NCI-H128 (cell line): ENCODE measurements around the gene GPR17.

Experiments used
- DNase-seq: peaks from one replicate; lab custom pipeline; 2025; ENCODE audit not compliant: unreplicated experiment; lab: John Stamatoyannopoulos, UW

GPR17 gene

GRCh38 chr2:127614246-127614645 lies 31.7 kb upstream of the GPR17 start:
- DNase-seq = no peak

DNA sequence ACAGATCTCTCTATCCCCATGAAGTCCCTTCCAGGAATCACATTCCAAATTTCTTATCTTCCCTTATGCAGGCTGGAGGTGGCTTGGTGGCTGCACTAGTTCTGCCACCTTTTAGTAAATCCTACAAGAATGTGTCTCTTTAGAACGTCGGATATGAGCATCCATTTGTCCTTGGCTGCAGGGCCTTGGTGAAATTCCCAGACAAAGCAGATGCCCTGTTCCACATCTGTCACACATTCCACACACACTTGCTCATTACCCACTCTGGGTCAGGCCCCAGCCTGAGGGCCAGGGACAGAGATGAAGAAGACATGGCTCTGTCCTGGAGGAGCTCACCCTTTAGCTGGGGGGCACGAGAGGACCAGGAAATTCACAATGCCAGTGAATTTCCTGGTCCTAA lies 31.2 kb upstream of the GPR17 start:
- DNase-seq = no peak

DNA sequence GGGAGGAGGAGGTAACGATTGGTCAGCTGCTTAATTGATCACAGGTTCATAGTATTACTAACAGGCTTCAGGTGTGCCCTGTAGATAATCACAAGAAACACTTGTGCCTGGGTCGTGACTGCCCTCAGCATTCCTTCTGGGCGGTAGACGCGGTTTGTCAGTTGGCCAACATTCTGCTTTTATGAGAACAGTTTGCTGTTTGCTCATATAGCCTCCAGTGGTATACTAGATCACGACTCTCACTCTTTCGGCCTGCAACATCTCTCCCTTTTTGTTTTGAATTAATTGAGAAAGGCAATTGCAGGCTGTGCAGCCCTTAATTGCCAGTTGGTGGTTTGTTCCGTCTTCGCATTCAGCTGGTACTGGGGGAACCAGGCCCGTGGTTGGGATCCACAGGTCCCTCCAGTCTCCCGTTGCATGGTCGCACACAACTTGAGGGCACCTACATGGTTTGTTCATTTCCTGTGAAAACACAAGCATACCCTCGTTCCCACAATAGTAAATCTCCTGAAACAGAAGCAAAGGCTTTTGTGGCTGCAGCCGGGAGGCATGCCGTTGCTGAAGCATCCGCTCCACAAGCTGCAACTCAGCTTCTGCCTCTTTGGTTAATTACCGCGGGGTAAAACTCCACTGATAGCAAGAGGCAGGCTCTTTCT lies 30.3 kb upstream of the GPR17 start:
- DNase-seq = no peak

GRCh38 chr2:127618551-127619202 lies 27.3 kb upstream of the GPR17 start:
- DNase-seq = no peak

DNA sequence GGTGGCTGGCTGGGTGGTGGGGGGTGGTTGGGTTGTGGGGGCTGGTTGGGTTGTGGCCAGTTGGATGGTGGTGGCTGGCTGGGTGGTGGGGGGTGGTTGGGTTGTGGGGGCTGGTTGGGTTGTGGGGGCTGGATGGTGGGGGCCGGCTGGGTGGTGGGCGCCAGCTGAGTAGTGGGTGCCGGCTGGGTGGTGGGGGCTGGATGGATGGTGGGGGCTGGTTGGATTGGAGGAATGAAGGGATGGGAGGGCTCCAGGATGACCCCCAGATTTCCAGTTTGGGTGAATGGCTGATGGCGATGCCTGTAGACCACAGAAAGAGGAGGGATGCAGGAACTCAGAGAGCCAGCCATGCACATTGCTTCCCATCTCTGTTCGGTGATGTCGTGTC lies 26.8 kb upstream of the GPR17 start:
- no peak for DNase-seq

DNA sequence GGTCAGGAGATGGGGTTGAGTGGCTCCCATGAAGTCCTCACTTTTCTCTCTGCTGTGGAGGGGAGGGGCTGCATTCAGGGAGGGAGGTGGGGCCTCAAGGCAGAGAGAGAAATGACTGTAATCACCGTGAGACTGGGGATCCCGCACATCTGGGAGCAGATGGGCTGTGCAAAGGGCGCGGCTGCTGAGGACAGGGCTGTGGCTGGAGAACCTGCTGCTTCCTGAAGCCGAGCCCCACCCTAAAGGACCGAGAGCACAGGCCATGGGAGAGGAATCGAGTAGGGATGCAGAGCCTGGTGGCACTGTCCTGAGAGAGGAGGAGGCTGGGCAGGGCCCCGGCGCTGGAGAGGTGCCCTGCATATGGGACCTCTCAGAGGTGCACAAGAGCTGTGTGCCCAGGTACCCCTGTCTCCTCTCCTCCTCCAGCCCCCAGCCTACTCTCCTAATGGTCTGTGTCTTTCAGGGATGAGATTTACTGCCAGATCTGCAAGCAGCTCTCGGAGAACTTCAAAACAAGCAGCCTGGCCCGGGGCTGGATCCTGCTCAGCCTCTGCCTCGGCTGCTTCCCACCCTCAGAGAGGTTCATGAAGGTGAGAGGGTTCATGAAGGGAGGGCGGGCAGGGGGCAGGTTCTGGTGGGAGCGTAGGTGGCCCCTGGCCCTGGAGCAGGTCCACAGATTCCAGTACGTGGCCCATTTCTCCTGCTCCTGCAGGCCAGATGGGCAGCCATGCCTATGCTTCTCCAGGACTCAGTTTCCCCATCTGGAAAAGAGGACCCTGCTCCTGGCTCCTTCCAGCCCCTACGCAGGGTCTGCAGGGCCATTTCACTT lies 25.9 kb upstream of the GPR17 start:
- no peak for DNase-seq

- DNase-seq = no peak
These were observed 25.1 kb upstream of the GPR17 start for GRCh38 chr2:127620866-127621265.

DNA sequence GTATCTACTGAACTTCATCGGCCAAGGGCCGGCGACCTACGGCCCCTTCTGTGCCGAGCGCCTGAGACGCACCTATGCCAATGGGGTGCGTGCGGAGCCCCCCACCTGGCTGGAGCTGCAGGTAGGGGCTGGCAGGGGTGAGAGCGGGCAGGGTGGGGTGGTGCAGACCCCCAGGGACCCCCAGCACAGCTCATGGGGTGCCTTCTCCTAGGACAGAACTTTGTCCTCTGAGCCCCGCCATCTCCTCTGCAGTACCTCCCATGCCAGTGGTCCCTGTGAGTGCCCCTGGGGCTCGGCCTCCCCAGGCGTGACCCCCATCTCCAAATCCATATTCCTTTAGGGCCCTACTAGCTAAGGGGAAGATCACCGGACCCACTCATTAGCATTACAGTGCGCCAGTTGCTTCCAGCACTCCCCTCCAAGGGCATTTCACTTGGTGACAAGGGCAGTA lies 23.9 kb upstream of the GPR17 start:
- no peak for DNase-seq

GRCh38 chr2:127622561-127623387 lies 23.2 kb upstream of the GPR17 start:
- no peak for DNase-seq

DNA sequence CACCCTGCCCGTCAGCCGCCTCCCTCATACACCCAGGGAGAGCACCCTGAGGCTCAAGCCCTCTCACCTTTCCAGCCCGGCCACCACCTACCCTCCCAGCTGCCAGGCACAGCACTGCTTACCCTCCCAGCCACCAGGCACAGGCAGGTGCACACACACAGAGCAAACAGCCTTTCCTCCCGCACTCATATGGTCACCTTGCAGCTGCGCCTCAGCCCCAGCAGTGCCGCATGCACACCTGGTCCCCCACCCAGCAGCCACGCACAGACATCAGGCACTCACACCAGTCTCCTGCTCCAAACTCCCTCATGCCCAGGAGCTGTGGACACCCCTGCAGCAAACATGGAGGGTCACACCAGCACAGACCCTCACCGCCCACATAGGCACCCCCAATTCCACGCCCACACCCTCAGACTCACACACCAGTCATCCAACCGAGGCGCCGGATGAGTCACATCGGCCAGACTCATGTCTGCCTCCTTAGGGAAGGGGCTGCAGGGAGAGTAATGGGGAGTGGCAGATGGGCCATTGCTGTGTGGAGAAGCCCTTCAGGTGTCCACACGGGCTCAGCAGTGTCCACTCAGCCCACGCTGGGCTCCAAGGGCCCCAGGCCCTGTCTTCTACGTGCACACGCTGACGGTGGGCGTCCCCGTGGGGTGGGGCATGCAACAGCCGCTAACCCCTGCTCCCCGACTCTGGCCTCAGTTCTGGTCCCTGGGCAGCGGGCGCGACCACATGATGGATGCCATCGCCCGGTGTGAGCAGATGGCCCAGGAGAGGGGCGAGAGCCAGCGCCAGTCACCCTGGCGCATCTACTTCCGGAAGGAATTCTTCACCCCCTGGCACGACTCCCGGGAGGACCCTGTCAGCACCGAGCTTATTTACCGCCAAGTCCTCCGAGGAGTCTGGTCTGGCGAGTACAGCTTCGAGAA lies 22.3 kb upstream of the GPR17 start:
- DNase-seq = no peak

GRCh38 chr2:127624320-127624755 lies 21.6 kb upstream of the GPR17 start:
- DNase-seq = no peak

- no peak for DNase-seq
These were observed 21.0 kb upstream of the GPR17 start for GRCh38 chr2:127624756-127625571.

DNA sequence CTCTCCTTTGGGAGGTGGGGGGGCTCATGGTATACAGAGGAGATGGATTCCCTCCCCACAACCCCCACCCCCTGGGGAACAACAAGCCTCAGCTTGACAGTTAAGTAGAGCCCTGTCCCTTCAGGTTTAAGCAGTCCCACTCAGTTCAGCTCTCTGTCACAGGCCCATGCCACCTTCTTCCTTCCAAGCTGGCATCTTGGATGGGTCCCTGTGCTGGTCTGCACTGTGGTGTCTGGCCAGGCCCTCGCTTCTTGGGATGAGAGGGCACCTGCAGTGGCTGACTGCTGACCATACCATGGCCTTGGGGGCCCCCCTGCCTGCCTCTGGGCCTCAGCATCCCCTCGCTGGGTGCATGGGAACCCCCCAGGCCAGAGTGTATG lies 20.4 kb upstream of the GPR17 start:
- DNase-seq = no peak

GRCh38 chr2:127626175-127626574 lies 19.8 kb upstream of the GPR17 start:
- DNase-seq = no peak

DNA sequence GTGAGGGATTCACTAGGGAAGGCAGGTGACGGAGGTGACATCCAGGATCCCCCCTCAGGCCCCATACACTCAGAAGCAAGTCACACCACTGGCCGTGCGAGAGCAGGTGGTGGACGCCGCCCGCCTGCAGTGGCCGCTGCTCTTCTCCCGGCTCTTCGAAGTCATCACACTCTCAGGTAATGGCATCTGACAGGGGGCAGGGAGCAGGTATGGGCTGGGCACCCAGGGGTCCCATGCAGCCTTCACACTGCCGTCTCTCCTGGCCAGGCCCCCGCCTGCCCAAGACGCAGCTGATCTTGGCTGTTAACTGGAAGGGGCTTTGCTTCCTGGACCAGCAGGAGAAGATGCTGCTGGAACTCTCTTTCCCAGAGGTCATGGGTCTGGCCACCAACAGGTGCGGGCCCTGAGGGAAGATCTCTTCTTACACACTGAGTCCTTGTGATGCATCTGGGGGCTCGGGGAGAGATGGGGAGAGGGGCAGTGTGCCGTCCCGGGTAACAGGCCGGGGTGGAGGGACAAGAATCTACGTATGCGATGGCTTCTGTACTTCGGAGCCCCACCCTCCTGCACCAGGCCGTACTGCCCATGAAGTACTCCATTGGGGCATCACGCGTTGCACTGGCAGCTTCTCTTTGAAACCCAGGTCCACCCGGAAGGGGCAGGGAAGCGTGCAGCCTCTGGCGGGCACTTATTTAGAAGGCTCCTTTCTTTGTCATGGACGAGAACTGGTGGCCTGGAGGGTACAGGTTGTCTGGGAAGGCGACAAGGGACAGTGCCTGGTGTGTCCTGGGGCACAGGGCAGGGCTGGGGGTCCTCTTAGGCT lies 18.8 kb upstream of the GPR17 start:
- no peak for DNase-seq

DNA sequence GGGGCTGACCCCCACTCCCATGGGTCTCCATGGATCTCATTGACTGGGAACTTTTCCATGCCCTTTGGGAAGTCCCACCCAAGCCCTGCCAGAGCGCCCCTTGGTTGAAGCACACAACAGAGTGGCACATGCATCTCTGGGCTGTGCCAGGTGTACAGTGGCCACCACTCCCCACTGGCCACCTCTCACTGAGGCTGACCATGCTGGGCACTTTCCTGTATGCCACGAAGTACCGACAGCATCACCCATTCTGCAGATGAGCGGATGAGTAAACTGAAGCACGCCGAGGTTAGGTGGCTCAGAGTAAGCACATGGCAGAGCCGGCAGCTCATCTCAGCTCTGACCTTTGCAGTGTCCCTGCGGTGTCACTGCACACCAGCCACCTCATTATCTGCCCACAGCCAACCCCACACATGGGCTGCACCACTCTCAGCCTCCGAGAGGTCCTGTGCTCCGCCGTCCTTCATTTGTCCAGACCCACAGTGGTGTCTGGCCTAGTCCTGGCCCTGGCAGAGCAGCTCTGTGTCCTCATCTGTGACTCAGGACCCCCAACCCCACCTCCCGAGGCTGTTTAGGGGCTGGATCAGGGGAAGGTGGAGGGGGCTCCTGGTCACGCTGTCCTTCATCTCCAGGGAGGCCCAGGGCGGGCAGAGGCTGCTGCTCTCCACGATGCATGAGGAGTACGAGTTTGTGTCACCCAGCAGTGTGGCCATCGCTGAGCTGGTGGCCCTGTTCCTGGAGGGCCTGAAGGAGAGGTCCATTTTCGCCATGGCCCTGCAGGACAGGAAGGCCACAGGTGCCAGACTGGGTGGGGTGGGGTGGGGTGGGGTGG lies 18.0 kb upstream of the GPR17 start:
- DNase-seq = no peak

GRCh38 chr2:127628767-127629614 lies 17.0 kb upstream of the GPR17 start:
- no peak for DNase-seq
